ENCODE data around the gene INPP4B. TPM values are rescaled to one million over a fixed set of nuclear protein-coding genes. Genes with fewer than 3 reads are reported as not detected.

The INPP4B gene
- total and polyA plus RNA-seq, 2 experiments from 2014 or later: 4.6 to 5.5 TPM

GRCh38 chr4:142530728-142531127 is 315.4 kb downstream of the INPP4B start:
- peak in 1 of 2 donors; percentile 6 for DNase-seq (ENCODE audit: low read depth in 1 of 2, low spot score in 1 of 2)
- H3K4me1 ChIP-seq (ENCODE audit: low read depth): peaks cover 32% of the 10 kb centered on the region
- no peaks in the 10 kb centered on the region for H3K9me3 ChIP-seq (ENCODE audit: low read depth)
- H3K36me3 ChIP-seq: no peaks in the 10 kb centered on the region
- H3K27ac ChIP-seq: peak overlapping the region; percentile 8
- H3K4me3 ChIP-seq: no peak overlapping the region
- H3K27me3 ChIP-seq: no peaks in the 10 kb centered on the region
- TF ChIP-seq, protein P1, sequence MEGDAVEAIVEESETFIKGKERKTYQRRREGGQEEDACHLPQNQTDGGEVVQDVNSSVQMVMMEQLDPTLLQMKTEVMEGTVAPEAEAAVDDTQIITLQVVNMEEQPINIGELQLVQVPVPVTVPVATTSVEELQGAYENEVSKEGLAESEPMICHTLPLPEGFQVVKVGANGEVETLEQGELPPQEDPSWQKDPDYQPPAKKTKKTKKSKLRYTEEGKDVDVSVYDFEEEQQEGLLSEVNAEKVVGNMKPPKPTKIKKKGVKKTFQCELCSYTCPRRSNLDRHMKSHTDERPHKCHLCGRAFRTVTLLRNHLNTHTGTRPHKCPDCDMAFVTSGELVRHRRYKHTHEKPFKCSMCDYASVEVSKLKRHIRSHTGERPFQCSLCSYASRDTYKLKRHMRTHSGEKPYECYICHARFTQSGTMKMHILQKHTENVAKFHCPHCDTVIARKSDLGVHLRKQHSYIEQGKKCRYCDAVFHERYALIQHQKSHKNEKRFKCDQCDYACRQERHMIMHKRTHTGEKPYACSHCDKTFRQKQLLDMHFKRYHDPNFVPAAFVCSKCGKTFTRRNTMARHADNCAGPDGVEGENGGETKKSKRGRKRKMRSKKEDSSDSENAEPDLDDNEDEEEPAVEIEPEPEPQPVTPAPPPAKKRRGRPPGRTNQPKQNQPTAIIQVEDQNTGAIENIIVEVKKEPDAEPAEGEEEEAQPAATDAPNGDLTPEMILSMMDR (IDR thresholded peaks at IDR 0.05; ENCODE audit: low read depth, low read length): no peak

- Histone ChIP-seq H3K4me3 (no peak overlapping the region), H3K27ac (no peak overlapping the region)
- TF ChIP-seq, protein P1 (IDR thresholded peaks at IDR 0.05; ENCODE audit: low read depth, low read length): no peak
Measured at GRCh38 chr4:142528433-142528832, 317.7 kb downstream of the INPP4B start.

GRCh38 chr4:142523111-142523510 is 323.0 kb downstream of the INPP4B start:
- Histone ChIP-seq H3K4me1 (ENCODE audit: low read depth) (no peaks in the 10 kb centered on the region), H3K4me3 (no peak overlapping the region), H3K36me3 (no peaks in the 10 kb centered on the region), H3K9me3 (ENCODE audit: low read depth) (no peaks in the 10 kb centered on the region), H3K27ac (no peak overlapping the region), H3K27me3 (no peaks in the 10 kb centered on the region)
- no peak for DNase-seq (ENCODE audit: low read depth in 1 of 2, low spot score in 1 of 2)
- TF ChIP-seq, protein P1 (IDR thresholded peaks at IDR 0.05; ENCODE audit: low read depth, low read length): no peak

More at GRCh38 chr4:142528433-142528832, 317.7 kb downstream of the INPP4B start:
- no peaks in the 10 kb centered on the region for H3K9me3 ChIP-seq (ENCODE audit: low read depth)
- peaks cover 31% of the 10 kb centered on the region for H3K4me1 ChIP-seq (ENCODE audit: low read depth)
- DNase-seq (ENCODE audit: low read depth in 1 of 2, low spot score in 1 of 2): no peak
- no peaks in the 10 kb centered on the region for H3K36me3 ChIP-seq
- H3K27me3 ChIP-seq: no peaks in the 10 kb centered on the region

- no peak for DNase-seq (ENCODE audit: low read depth in 1 of 2, low spot score in 1 of 2)
Measured at GRCh38 chr4:142519342-142519741, 326.8 kb downstream of the INPP4B start.

DNA sequence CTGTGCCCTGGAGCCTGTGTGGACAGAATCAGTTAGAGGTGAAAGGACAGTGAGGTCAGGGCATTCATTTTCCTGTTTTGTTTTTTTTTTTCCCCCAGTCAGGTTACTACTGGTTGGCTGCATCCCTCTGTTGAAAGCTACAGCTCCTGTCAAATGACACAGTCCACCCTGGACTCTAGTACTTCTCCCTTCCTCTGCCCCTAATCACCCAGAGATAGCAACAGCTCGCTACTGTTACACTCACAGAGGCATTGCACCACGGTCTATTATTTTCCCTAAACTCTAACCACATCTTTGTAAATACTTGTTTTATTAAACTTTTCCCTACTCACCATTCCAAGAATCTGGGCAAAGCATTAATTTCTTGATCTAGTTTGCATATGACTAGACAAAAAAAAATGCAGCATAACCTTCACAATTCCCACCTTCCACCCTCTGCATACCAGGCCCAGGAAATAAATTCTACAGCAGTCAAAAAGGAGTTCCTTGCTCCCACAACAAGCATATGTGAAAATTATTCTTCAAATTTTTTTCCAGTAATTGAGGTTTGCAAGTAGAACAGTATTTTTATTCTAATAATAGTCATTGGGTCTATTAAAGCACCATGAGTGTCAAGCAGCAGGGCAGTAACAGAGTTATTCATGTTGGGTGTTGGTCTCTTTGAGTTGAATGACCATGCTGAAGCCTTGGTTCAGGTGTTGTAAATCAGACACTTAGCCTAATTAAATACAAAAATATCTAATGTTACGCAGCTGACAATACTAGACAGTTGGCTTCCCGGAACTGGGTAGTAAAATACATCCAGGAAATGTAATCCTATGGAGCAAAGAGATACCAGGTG is 329.2 kb downstream of the INPP4B start:
- Histone ChIP-seq H3K4me1 (ENCODE audit: low read depth) (peaks cover 12% of the 10 kb centered on the region), H3K27ac (peak overlapping the region; percentile 59), H3K27me3 (no peaks in the 10 kb centered on the region), H3K4me3 (no peak overlapping the region), H3K9me3 (ENCODE audit: low read depth) (no peaks in the 10 kb centered on the region), H3K36me3 (no peaks in the 10 kb centered on the region)
- peak; percentile 55 to 69 for DNase-seq (ENCODE audit: low read depth in 1 of 2, low spot score in 1 of 2)
- TF ChIP-seq, protein P1 (IDR thresholded peaks at IDR 0.05; ENCODE audit: low read depth, low read length): no peak

More at GRCh38 chr4:142519342-142519741, 326.8 kb downstream of the INPP4B start:
- Histone ChIP-seq H3K9me3 (ENCODE audit: low read depth) (no peaks in the 10 kb centered on the region), H3K36me3 (no peaks in the 10 kb centered on the region), H3K27me3 (no peaks in the 10 kb centered on the region), H3K4me3 (no peak overlapping the region), H3K4me1 (ENCODE audit: low read depth) (peaks cover 12% of the 10 kb centered on the region), H3K27ac (no peak overlapping the region)
- TF ChIP-seq, protein P1 (IDR thresholded peaks at IDR 0.05; ENCODE audit: low read depth, low read length): no peak
